HEK293 (cell line): ENCODE measurements around the gene ORC4.

Source experiments
- CTCF ChIA-PET: fragments of 350-600 bp; formaldehyde crosslinking; extraction: SDS; loops from one replicate; lab custom pipeline; 2021; ENCODE audit warnings: antibody characterized with exemption; lab: Yijun Ruan, JAX
- POLR2A ChIA-PET: fragments of 300-600 bp; formaldehyde crosslinking; extraction: SDS; loops from one replicate; lab custom pipeline; 2020; ENCODE audit warnings: antibody characterized with exemption, inconsistent platforms; lab: Yijun Ruan, JAX
- H3K27ac ChIP-seq: fragments of 200-500 bp; sonication (Bioruptor generic); 2 replicates; pipeline ENCODE4 v1.5.1; 2014; ENCODE audit warnings: low read depth, low read length, control low read depth, inconsistent platforms; ENCODE audit errors: extremely low read depth
- H3K36me3 ChIP-seq, 2 experiments: fragments of 200-500 bp in 1 of 2; sonication (Bioruptor generic) in 1 of 2; 1 replicate in 1 of 2; 2 replicates in 1 of 2; pipeline ENCODE4 v1.5.1; 2014 to 2017; ENCODE audit warnings: inconsistent platforms in 2 of 2, low read length in 2 of 2; ENCODE audit not compliant: control insufficient read depth in 2 of 2, insufficient read depth in 1 of 2
- H3K4me1 ChIP-seq: fragments of 200-500 bp; sonication (Bioruptor generic); 2 replicates; pipeline ENCODE4 v1.5.1; 2014; ENCODE audit warnings: mild to moderate bottlenecking, low read length, inconsistent platforms; ENCODE audit not compliant: control insufficient read depth, insufficient read depth
- H3K4me3 ChIP-seq: 2 replicates; pipeline ENCODE4 v1.5.1; 2011; ENCODE audit warnings: low read depth, mild to moderate bottlenecking, control low read depth, low read length, moderate library complexity
- H3K9me3 ChIP-seq: fragments of 200-500 bp; sonication (Bioruptor generic); 2 replicates; pipeline ENCODE4 v1.5.1; 2014; ENCODE audit warnings: low read depth, low read length, inconsistent platforms; ENCODE audit not compliant: control insufficient read depth, insufficient read depth
- KLF9 ChIP-seq: fragments of 450-650 bp; formaldehyde crosslinking; IDR thresholded peaks from 2 replicates; pipeline ENCODE4 v1.5.1; 2016; ENCODE audit warnings: missing biosample characterization, missing genetic modification characterization, low read depth
- ZNF248 ChIP-seq: fragments of 450-650 bp; formaldehyde crosslinking; IDR thresholded peaks from 2 replicates; pipeline ENCODE4 v1.5.1; 2017; ENCODE audit warnings: missing biosample characterization, missing genetic modification characterization
- ZNF654 ChIP-seq: fragments of 450-650 bp; formaldehyde crosslinking; IDR thresholded peaks from 2 replicates; pipeline ENCODE4 v1.5.1; 2016; ENCODE audit warnings: low read depth, missing biosample characterization, missing genetic modification characterization
- ZNF660 ChIP-seq: fragments of 450-650 bp; IDR thresholded peaks from 2 replicates; pipeline ENCODE4 v1.5.1; 2018; ENCODE audit warnings: missing biosample characterization, mild to moderate bottlenecking, missing genetic modification characterization
- TF ChIP-seq, protein P1 (sequence below): fragments of 450-650 bp; formaldehyde crosslinking; IDR thresholded peaks from 2 replicates; pipeline ENCODE4 v1.5.1; 2017; ENCODE audit warnings: missing biosample characterization, missing genetic modification characterization
- TF ChIP-seq, protein P2 (sequence below): fragments of 450-650 bp; formaldehyde crosslinking; IDR thresholded peaks from 2 replicates; pipeline ENCODE4 v1.5.1; 2016; ENCODE audit warnings: missing biosample characterization, missing genetic modification characterization
- TF ChIP-seq, protein P3 (sequence below): fragments of 450-650 bp; formaldehyde crosslinking; IDR thresholded peaks from 2 replicates; pipeline ENCODE4 v1.5.1; 2016; ENCODE audit warnings: missing biosample characterization, missing genetic modification characterization
- TF ChIP-seq, protein P4 (sequence below): fragments of 450-650 bp; formaldehyde crosslinking; IDR thresholded peaks from 2 replicates; pipeline ENCODE4 v1.5.1; 2016; ENCODE audit warnings: missing biosample characterization, missing genetic modification characterization
- TF ChIP-seq, protein P5 (sequence below): fragments of 450-650 bp; formaldehyde crosslinking; IDR thresholded peaks from 2 replicates; pipeline ENCODE4 v1.5.1; 2016; ENCODE audit warnings: missing biosample characterization, missing genetic modification characterization
- TF ChIP-seq, protein P6 (sequence below): fragments of 450-650 bp; formaldehyde crosslinking; IDR thresholded peaks from 2 replicates; pipeline ENCODE4; 2016; ENCODE audit warnings: missing biosample characterization, missing genetic modification characterization

ORC4 gene

DNA sequence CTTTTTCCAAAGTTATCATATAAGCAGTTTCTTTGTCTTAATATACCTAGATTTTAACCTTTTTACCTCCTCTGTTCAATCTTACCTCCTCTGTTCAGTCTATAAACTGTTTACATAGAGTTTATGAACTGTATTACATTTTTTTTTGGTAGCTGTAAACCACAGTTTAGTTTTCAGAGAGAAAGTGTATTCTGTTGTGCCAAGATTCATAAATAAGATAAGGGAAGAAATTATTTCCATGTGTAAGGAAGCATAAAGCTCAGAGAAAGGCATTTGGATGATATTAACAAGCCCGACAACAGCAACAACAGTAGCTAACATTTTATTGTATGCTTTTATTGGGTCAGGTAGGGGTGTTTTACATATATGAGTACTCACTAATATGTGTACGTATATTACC is 104.5 kb downstream of the ORC4 start:
- H3K36me3 ChIP-seq = peaks cover 7 to 20% of the 10 kb centered on the region in 2 experiments; a peak in 2 of 3 replicates
- POLR2A ChIA-PET = no interaction called here
- TF ChIP-seq ZNF248 (no peak), KLF9 (tag by site-specific recombination) (no peak)
- TF ChIP-seq, protein P1, sequence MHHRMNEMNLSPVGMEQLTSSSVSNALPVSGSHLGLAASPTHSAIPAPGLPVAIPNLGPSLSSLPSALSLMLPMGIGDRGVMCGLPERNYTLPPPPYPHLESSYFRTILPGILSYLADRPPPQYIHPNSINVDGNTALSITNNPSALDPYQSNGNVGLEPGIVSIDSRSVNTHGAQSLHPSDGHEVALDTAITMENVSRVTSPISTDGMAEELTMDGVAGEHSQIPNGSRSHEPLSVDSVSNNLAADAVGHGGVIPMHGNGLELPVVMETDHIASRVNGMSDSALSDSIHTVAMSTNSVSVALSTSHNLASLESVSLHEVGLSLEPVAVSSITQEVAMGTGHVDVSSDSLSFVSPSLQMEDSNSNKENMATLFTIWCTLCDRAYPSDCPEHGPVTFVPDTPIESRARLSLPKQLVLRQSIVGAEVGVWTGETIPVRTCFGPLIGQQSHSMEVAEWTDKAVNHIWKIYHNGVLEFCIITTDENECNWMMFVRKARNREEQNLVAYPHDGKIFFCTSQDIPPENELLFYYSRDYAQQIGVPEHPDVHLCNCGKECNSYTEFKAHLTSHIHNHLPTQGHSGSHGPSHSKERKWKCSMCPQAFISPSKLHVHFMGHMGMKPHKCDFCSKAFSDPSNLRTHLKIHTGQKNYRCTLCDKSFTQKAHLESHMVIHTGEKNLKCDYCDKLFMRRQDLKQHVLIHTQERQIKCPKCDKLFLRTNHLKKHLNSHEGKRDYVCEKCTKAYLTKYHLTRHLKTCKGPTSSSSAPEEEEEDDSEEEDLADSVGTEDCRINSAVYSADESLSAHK (tag by site-specific recombination) = peak; percentile 42; the same call in 1 of the 2 replicates
- TF ChIP-seq, all 188 proteins: peak for 1
- no peak overlapping the region for H3K27ac ChIP-seq
- peaks cover 9% of the 10 kb centered on the region for H3K4me1 ChIP-seq
- CTCF ChIA-PET = interaction anchor here (0.6 to 0.7 kb wide), 3 partner anchors 17 to 1645 kb away, joined by 3 to 4 read pairs (median 3); no protein-coding TSS in a partner anchor
- no peaks in the 10 kb centered on the region for H3K9me3 ChIP-seq
- no peak overlapping the region for H3K4me3 ChIP-seq

DNA sequence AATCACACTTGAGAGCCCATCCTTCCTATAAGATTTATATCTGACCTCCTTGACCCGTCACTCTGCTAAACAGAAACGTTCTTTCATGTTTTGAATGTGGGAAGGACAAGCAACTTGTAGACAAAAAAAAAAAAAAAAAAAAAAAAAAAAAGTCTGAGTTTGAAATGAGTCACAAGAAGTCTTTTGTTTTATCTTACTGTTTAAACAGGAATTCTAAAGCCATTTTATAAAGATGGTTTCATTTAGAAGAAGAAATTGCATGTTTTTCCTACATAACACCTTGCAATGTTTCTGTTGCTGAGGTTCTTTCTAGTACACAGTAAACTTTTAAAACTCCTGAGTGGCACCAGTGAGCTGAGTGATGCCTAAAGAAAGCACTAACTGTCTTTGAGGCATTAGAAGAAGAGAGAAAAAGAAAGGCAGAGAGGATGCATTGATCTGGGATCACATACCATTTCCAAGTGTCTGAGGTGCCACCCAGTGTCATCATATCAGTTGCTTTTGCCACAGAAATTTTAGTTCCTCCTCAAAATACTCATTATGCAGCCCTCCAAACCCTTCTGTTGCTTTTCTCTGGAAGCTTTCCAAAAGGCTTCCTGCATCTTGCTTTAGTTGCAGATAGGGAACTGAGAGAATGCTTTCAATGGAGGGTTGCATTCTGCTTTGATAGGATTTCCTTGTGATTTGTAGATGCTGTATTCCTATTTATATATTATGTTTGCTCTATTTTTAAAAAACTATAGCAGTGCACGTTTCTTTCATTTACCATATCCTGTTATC is 106.6 kb downstream of the ORC4 start:
- TF ChIP-seq, protein P2, sequence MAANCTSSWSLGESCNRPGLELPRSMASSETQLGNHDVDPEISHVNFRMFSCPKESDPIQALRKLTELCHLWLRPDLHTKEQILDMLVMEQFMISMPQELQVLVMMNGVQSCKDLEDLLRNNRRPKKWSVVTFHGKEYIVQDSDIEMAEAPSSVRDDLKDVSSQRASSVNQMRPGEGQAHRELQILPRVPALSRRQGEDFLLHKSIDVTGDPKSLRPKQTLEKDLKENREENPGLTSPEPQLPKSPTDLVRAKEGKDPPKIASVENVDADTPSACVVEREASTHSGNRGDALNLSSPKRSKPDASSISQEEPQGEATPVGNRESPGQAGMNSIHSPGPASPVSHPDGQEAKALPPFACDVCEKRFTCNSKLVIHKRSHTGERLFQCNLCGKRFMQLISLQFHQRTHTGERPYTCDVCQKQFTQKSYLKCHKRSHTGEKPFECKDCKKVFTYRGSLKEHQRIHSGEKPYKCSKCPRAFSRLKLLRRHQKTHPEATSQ = no peak
- TF ChIP-seq, protein P3, sequence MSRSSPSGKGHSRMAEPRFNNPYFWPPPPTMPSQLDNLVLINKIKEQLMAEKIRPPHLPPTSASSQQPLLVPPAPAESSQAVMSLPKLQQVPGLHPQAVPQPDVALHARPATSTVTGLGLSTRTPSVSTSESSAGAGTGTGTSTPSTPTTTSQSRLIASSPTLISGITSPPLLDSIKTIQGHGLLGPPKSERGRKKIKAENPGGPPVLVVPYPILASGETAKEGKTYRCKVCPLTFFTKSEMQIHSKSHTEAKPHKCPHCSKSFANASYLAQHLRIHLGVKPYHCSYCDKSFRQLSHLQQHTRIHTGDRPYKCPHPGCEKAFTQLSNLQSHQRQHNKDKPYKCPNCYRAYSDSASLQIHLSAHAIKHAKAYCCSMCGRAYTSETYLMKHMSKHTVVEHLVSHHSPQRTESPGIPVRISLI (tag by site-specific recombination) = peak; percentile 74; the same call in 1 of the 2 replicates
- CTCF ChIA-PET = interaction anchor here (0.6 to 1.3 kb wide), 5 partner anchors 24 to 1091 kb away, joined by 3 to 4 read pairs (median 4); no protein-coding TSS in a partner anchor

DNA sequence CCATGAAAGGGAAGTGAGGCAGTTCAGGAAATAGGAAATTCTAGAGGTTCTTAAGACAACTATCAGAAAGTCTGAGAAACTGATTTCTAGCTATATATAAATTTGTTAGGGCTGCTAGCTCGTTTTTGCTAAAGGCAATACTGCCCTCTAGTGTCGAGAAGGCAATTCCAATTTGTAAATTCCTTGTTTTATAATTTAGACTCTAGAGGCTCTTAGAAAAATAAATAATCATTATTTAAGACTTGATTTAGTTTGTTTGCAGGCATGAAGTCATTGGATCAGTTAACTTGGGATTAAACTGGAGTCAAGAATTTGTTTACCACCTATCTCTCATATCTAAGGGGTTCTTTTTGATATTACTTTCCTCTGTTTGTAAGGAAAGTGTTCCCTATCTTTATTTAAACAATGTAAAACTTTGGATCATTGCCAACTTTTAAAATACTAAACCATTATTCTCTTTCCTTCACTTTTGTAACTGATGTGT is 109.5 kb downstream of the ORC4 start:
- ChIA-PET POLR2A (no interaction called here), CTCF (interaction anchor here (0.7 to 3.8 kb wide), 10 partner anchors 8 to 1177 kb away, joined by 3 to 17 read pairs (median 4); no protein-coding TSS in a partner anchor)
- no peaks in the 10 kb centered on the region for H3K9me3 ChIP-seq
- no peaks in the 10 kb centered on the region for H3K36me3 ChIP-seq
- no peak overlapping the region for H3K4me3 ChIP-seq
- no peak overlapping the region for H3K27ac ChIP-seq
- TF ChIP-seq, protein P4, sequence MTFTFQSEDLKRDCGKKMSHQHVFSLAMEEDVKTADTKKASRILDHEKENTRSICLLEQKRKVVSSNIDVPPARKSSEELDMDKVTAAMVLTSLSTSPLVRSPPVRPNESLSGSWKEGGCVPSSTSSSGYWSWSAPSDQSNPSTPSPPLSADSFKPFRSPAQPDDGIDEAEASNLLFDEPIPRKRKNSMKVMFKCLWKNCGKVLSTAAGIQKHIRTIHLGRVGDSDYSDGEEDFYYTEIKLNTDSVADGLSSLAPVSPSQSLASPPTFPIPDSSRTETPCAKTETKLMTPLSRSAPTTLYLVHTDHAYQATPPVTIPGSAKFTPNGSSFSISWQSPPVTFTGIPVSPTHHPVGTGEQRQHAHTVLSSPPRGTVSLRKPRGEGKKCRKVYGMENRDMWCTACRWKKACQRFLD (tag by site-specific recombination) = no peak
- TF ChIP-seq ZNF660 (tag by site-specific recombination) (0 out of 2 replicates have a peak, but pooled peaks have one; percentile 22), ZNF654 (tag by site-specific recombination) (peak; percentile 72)
- TF ChIP-seq, protein P5, sequence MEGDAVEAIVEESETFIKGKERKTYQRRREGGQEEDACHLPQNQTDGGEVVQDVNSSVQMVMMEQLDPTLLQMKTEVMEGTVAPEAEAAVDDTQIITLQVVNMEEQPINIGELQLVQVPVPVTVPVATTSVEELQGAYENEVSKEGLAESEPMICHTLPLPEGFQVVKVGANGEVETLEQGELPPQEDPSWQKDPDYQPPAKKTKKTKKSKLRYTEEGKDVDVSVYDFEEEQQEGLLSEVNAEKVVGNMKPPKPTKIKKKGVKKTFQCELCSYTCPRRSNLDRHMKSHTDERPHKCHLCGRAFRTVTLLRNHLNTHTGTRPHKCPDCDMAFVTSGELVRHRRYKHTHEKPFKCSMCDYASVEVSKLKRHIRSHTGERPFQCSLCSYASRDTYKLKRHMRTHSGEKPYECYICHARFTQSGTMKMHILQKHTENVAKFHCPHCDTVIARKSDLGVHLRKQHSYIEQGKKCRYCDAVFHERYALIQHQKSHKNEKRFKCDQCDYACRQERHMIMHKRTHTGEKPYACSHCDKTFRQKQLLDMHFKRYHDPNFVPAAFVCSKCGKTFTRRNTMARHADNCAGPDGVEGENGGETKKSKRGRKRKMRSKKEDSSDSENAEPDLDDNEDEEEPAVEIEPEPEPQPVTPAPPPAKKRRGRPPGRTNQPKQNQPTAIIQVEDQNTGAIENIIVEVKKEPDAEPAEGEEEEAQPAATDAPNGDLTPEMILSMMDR = peak; percentile 32; the same call in 1 of the 2 replicates
- TF ChIP-seq, protein P6, sequence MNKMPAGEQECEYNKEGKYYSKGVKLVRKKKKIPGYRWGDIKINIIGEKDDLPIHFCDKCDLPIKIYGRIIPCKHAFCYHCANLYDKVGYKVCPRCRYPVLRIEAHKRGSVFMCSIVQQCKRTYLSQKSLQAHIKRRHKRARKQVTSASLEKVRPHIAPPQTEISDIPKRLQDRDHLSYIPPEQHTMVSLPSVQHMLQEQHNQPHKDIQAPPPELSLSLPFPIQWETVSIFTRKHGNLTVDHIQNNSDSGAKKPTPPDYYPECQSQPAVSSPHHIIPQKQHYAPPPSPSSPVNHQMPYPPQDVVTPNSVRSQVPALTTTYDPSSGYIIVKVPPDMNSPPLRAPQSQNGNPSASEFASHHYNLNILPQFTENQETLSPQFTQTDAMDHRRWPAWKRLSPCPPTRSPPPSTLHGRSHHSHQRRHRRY (tag by site-specific recombination) = no peak
- H3K4me1 ChIP-seq = peaks cover 16% of the 10 kb centered on the region

More for the DNA sequence above, 106.6 kb downstream of the ORC4 start:
- peaks cover 7 to 8% of the 10 kb centered on the region in 2 experiments; a peak in 2 of 3 replicates for H3K36me3 ChIP-seq
- no peak overlapping the region for H3K4me3 ChIP-seq
- H3K27ac ChIP-seq = no peak overlapping the region
- POLR2A ChIA-PET = interaction anchor here (0.6 kb wide), 1 partner anchor 845 kb away, joined by 3 read pairs; no protein-coding TSS in a partner anchor
- no peaks in the 10 kb centered on the region for H3K9me3 ChIP-seq
- peaks cover 16% of the 10 kb centered on the region for H3K4me1 ChIP-seq
